B cell (primary cell): Measurements from ENCODE around the gene CDKN2C.

ENCODE experiments used
- EZH2 ChIP-seq: IDR thresholded peaks from 2 replicates; pipeline ENCODE4 v1.6.1; 2012; ENCODE audit warnings: borderline replicate concordance, low read depth, mild to moderate bottlenecking, moderate library complexity, low read length; ENCODE audit not compliant: insufficient read depth, poor library complexity, severe bottlenecking
- TF ChIP-seq, protein P1 (sequence below): fragments of 200-600 bp; IDR thresholded peaks from one replicate; pipeline ENCODE4 v1.8.0; 2022; ENCODE audit warnings: antibody characterized with exemption, mild to moderate bottlenecking

DNA sequence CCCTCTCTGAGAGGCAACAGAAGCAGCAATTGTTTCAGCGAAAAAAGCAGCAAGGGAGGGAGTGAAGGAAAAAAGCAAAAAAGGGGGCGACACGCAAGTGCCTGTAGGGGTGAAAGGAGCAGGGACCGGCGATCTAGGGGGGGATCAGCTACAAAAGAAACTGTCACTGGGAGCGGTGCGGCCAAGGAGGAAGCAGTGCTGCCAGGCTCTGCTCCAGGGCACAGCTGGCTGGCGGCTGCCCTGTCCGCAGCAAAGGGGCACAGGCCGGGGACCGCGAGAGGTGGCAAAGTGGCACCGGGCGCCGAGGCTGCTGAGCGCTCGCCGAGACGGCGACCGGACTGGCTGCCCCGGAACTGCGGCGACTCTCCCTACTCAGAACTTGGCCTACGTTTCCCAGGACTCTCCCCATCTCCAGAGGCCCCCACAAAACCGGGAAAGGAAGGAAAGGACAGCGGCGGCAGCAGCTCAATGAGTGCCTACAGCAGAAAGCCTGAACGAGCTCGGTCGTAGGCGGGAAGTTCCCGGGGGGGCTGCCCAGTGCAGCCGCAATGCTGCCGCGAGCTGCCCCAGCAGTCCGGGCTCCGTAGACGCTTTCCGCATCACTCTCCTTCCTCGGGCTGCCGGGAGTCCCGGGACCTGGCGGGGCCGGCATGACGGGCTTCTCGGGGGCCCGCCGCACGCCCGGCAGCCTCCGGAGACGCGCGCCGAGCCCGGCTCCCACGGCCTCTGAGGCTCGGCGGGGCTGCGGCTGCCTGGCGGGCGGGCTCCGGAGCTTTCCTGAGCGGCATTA is 1.0 kb upstream of the CDKN2C start:
- TF ChIP-seq, protein P1, sequence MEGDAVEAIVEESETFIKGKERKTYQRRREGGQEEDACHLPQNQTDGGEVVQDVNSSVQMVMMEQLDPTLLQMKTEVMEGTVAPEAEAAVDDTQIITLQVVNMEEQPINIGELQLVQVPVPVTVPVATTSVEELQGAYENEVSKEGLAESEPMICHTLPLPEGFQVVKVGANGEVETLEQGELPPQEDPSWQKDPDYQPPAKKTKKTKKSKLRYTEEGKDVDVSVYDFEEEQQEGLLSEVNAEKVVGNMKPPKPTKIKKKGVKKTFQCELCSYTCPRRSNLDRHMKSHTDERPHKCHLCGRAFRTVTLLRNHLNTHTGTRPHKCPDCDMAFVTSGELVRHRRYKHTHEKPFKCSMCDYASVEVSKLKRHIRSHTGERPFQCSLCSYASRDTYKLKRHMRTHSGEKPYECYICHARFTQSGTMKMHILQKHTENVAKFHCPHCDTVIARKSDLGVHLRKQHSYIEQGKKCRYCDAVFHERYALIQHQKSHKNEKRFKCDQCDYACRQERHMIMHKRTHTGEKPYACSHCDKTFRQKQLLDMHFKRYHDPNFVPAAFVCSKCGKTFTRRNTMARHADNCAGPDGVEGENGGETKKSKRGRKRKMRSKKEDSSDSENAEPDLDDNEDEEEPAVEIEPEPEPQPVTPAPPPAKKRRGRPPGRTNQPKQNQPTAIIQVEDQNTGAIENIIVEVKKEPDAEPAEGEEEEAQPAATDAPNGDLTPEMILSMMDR: no peak
- no peak for TF ChIP-seq EZH2
